GM20000 (cell line): ENCODE measurements around the gene DCP2.

ENCODE experiments used
- DNase-seq: peaks from one replicate; pipeline ENCODE4 v3.0.0; 2012; ENCODE audit warnings: low spot score
- CTCF ChIP-seq: IDR thresholded peaks from 2 replicates; pipeline ENCODE4 v1.5.1; 2012; ENCODE audit warnings: mild to moderate bottlenecking, control low read depth; ENCODE audit errors: extremely low read depth, missing control alignments

DCP2 gene

GRCh38 chr5:112968411-112969106 is 8.0 kb upstream of the DCP2 start:
- DNase-seq = no peak
- no peak for TF ChIP-seq CTCF

GRCh38 chr5:112971276-112971675 is 5.3 kb upstream of the DCP2 start:
- no peak for TF ChIP-seq CTCF

GRCh38 chr5:112973036-112973435 is 3.6 kb upstream of the DCP2 start:
- no peak for TF ChIP-seq CTCF
- DNase-seq = no peak

More at GRCh38 chr5:112971276-112971675, 5.3 kb upstream of the DCP2 start:
- DNase-seq = no peak

GRCh38 chr5:112973904-112974303 is 2.7 kb upstream of the DCP2 start:
- no peak for DNase-seq

GRCh38 chr5:112974901-112975300 is 1.7 kb upstream of the DCP2 start:
- no peak for TF ChIP-seq CTCF

More at GRCh38 chr5:112973904-112974303, 2.7 kb upstream of the DCP2 start:
- no peak for TF ChIP-seq CTCF

GRCh38 chr5:112975721-112976431 is 722 bp upstream of the DCP2 start:
- DNase-seq = no peak
- TF ChIP-seq CTCF = no peak

More at GRCh38 chr5:112974901-112975300, 1.7 kb upstream of the DCP2 start:
- no peak for DNase-seq

GRCh38 chr5:112977440-112977861 is 853 bp downstream of the DCP2 start:
- DNase-seq = no peak
- no peak for TF ChIP-seq CTCF
